GM18909 (cell line): ENCODE measurements around the gene UQCR10.
"Not testable (repeated sequence)": the region's sequence is repeated elsewhere in the genome, so short reads cannot be mapped to it uniquely, and the experiment has no call there.

Experiments used
- ATAC-seq: cut with Tn5 transposase; IDR thresholded peaks from one replicate; pipeline ENCODE4 v1.9.1; 2021; ENCODE audit warnings: mild to moderate bottlenecking; ENCODE audit not compliant: unreplicated experiment, poor library complexity

Gene UQCR10

DNA sequence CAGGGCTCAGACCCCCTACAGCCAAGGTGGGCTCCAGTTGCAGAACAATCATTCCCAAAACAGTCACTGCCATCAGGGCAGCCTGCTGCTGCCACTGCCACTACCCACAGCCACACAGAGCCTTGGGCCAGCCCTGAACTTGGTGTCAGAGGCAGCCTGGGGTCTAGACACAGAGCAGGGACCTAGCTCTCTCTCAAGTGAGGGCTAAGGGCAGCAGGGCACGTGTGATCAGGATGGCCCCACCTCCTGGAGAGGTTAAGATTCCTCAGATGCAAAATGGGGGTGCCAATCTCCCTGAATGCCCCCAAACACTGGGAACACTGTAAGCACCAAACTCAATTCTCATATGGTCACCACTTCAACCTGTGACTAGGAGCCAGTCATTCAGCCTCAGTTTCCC, 31.8 kb upstream of the UQCR10 start:
- no peak for ATAC-seq

DNA sequence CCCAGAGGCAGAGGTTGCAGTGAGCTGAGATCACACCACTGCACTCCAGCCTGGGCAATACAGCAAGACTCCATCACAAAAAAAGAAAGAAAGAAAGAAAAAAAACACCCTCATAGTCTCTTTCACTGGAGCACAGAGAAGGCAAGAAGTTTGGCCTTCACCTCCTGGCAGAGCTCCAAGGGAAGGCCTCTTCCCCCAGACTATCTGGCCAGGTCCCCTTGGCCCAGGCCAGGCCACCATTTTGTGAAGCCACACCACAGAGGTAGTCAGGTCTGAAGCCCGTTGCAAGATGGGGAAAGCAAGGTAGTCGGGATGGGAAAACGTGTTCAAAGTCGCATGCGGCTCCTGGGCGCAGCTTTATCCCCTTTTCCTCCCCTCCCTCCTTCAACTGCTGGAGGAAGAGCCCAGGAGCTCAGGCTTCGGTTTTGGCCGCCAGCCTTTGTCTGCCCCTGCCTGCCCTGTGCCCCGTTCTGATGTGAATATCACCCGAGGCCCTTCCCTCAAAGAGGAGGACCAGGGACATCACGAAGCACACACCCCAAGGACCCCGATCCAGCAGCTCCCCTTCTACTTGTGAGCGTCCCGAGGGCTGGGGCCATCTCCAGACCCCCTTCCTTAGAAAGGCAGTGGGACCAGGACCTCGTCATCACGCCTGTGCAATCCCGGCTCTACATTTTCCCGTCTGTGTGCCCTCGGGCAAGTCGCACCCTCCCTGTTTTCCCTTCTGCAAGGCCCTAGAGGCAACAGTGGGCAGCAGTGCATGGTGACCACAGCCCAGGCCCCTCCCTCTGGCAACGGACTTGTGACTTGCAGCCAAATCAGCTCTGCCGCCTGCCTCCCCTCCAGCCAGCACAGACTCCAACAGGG, 29.7 kb upstream of the UQCR10 start:
- no peak for ATAC-seq

DNA sequence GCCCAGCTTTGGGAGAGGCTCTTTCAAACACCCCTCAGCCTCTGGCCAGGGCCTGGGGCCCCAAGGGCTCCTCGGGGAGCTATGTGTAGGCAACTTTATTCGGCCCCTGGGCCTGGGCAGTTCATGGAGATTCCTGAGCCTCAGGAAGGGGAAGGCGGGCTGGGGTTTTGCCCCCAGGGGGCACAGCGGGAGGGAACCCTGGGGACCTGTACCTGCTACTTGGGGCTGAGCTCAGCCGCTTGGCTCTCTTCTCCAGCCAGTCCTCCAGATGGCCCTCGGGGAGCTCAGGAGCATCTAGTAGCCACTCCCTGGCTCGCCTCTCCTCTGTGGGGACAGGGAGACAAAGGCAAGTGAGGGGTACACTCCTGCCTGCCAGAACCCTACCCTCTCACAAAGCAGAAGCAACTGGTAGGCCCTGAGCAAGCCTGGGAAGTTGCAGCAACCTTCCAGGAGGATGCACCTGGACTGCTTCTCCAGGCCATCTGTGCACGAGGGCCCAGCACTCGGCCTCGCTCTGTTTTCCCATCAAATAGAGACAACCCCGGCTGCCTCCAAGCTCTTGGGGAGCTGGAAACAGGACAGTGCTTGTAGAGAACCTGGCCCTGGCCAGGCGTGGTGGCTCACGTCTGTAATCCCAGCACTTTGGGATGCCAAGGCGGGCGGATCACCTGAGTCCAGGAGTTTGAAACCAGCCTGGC, 28.9 kb upstream of the UQCR10 start:
- ATAC-seq: no peak

DNA sequence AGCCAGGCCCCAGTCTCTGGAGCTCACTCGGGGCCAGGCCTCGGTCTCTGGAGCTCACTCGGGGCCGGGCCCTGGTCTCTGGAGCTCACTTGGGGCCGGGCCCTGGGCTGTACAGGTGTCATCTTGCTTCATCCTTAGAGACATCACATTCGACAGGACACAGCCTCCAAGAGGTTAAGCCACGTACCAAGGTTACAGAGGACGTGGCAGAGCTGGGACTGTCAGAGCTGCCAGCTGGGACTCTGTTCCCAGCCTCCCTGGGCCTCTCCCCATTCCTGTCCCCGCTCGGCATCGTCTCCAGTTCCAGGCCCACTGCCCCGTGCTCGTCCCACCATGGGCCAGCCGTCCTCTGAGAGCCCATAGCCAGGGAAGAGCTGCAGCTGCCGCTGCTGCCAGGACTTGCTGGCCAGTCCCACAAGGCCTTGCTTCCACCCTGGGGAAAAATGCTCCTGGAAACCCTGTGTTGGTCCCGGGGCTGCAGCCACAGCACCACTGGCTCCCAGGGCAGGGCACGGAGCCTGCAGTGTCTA, 27.8 kb upstream of the UQCR10 start:
- no peak for ATAC-seq

DNA sequence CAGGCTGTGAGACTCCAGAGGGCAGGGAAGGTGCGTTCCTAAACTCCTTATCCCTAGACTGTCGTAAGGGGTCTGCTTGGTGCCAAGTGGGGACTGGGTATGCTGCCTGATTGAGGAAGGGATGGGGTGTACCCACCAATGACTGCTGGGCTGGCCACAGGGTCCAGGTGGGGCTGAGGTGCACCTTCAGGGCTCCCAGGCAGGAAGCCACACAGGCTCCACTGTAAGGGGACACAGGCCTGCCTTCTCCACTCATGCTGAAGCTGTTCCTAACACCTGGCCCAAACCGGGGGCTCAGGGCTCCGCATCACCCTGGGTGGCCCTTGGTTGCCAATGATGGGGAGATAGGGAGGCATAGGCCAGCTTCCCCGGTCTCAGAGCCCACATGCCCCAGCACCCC, 27.0 kb upstream of the UQCR10 start:
- no peak for ATAC-seq

DNA sequence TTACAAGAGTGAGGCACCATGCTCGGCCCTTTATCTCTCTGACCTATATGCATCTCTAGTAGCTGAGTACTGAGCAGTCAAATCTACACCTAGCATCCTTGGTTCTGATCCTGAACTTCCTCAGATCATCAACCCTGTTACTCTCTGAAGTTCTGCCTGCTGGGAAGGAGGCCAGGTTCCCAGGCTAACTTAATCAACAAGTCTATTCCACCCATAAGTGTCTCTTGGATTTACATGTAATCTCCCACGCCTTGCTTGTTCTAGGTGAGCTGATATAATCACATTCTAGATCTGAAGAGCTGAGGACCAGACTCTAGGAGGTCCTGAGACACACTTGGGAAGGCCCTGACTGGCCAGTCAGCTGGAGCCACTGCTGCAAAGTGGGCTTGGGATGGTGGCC, 25.2 kb upstream of the UQCR10 start:
- ATAC-seq: no peak

DNA sequence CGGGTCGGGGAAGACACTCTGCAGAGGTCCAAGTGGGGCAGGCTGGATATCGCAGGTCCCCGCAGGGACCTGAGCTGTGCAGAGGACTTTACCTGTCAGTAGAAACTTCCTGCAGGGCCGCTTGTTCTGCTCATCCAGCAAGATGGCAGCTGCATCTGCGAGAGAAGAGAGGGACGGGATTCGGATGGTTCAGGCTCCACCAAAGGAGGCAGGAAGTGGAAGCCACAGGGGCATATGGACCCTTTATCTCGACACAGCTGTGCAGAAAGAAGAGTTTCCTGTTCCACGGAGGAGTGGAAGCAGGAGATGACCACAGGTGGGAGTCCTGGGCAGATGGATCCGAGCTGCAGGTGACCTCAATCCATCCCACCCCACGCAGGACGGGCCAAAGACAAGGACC, 24.8 kb upstream of the UQCR10 start:
- ATAC-seq: no peak

DNA sequence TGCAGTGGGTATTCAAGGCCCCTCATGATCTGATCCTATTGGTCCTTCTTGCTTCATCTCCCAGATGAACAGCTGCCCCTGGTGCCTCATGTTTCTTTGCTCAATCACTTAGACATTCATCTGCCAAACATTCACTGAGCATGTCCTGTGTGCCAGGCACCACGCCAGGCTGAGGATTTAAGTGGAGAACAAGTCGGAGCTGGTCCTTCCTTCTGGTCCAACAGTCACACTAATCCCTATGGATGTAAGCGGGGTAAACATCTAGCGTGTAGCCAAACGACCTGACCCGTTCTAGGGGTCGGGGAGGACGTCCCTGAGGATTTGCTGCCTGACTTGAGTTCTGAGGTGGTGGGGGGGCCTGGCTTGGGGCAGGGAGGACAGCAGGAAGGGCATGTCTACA, 22.3 kb upstream of the UQCR10 start:
- no peak for ATAC-seq

DNA sequence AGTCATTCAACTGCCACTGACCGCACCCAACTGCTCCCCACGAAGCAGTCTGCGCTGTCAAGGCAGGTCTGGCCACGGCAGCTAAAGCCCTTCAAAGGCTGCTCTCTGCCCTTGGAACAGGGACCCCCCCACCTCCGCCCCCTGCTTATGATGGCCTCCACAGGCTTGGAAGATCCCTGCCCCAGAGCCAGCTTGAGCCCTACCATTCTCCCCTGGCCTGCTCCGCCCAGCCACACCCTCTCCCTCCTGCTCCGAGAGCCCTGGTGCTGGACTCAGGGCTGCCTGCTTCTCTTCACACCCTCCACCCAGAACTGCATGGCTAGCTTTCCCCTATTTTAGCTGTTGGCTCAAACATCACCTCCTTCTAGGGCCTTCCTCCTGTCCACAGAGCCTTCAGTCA, 19.3 kb upstream of the UQCR10 start:
- no peak for ATAC-seq

DNA sequence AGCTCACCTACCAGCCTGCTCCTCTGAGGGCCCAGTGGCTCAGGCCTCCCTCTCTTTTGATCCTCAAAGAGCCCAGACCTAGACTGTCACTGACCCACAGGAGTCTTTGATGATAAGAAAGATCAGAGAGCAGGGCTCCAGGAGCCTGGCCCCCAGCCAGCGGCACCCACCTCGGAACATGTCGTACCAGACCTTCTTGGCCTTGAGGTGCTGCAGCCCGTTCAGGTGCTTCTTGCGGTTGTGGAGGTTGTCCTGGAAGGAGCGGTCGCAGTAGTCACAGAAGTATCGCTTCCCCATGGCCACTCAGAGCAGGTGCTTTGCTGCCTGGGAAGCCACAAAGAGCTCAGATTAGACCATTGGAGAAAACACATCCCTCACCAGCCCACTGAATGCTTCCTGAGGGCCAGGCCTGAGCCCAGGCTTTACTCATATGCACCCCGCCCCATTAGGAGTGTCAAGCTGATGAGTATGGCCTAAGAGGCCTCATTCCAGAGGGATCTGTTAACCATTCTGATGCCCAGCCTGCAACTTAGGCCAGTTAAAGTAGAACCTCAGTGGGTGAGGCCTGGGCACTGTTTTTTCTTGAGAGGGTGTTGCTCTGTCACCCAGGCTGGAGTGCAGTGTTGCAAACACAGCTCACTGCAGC, 18.8 kb upstream of the UQCR10 start:
- no peak for ATAC-seq

DNA sequence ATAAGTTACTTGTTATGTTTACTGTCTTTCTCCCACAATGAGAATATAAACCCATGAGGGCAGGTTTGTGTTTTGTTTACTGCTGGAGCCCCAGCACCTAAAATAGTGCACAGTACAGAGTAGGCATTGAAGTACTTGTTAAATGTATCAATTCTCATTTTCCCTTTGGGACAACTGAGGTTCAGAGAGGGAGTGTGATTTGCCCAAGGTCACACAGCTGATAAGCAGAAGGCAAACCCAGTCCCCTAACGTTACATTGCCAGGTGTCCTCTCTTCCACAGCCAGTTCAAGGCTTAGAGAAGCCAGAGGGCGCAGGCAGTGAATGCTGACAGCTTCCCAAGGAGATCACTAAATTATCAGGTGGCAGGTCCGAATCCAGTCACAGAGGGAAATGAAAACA, 17.1 kb upstream of the UQCR10 start:
- ATAC-seq: no peak

DNA sequence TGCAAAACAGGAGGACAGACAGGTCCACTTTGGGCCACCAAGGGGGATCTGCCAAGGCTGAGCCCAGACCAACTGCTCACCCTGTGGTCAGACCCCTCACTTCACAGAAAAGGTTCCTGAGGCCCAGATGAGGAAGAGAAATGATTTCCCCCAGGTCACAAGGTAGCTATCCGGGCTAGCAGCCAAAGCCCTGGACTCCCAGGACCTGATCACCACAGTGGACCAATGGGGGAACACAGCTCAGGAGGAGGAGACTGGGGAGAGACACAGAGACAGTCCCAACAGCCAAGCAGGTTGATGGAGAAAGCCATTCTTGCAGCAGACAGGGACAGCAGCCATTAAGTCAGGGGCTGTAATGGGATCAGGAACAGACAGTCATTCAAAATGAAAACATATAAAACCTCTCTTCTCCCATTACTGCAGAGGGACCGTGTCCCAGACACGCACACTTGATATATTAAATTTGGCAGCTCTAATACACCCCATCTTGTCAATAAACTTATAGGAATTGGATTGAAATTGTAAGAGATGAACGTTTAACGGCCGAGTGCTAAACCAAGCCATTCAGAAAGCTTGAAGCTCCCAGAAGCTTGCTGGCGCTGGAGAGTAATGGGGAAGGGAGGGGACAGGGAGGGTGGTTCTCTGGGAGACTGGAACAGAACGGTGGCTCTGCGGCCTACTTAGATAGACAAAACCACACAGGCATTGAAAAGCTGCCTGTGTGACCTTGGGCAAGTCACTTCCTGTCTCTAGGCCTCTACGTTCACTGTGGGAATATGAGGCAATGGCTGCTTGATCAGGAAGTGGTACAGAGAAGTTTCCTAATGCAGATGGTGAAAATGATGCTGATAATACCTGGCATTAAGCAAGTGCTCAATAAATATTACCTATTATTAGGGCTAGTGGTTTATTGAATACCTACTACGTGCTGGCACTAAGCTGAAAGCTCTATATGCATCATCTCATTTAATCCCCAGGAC, 16.3 kb upstream of the UQCR10 start:
- no peak for ATAC-seq

DNA sequence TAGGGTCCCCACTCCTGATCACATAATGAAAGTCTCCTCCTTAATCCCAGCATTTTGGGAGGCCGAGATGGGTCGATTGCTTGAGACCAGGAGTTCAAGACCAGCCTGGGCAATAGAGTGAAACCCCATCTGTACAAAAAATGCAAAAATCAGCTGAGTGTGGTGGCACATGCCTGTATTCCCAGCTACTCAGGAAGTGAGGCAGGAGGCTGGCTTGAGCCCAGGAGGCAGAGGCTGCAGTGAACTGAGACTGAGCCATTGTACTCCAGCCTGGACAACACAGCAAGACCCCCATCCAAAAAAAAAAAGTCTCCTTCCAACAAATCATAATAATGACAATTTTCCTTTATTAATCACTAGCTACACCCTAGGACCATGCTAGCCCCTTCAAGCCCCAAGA, 15.5 kb upstream of the UQCR10 start:
- no peak for ATAC-seq

DNA sequence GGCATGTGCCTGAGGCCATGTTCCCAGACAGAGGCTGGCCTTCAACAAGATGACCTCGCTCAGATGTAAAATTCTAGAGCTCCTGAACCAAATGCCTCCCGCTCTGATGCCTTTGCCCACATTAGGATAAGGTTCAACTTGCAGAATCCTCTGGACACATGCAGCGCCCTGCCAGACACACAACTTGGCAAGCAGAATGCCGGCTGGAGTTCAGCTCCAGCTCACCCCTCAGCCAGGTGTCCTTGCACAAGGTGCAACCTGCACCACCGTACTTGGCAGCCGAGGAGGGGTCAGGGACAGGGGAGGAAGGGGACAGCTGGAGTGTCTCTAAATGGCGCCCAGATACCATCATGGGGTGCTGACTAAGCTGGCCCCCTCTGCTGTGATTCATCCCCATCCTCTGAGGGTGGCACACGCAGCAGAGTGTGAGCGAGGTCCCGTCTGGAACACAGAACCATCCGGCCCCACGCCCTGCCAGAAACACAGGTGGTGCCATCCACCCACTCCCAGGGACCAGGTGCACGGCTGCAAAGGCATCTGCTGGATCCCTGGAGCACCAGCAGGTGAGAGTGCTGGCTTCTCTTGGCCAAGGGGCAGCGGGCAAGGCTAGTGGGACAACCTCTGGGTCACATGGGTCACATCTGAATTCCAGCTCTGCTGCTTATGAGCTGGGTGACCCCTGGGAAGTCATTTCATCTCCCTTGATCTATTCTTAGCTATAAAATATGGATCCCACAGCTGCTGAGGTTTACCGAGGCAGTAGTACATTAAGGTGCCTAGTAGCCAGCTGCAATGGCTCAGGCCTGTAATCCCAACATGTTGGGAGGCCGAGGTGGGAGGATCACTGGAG, 13.1 kb upstream of the UQCR10 start:
- ATAC-seq: no peak

DNA sequence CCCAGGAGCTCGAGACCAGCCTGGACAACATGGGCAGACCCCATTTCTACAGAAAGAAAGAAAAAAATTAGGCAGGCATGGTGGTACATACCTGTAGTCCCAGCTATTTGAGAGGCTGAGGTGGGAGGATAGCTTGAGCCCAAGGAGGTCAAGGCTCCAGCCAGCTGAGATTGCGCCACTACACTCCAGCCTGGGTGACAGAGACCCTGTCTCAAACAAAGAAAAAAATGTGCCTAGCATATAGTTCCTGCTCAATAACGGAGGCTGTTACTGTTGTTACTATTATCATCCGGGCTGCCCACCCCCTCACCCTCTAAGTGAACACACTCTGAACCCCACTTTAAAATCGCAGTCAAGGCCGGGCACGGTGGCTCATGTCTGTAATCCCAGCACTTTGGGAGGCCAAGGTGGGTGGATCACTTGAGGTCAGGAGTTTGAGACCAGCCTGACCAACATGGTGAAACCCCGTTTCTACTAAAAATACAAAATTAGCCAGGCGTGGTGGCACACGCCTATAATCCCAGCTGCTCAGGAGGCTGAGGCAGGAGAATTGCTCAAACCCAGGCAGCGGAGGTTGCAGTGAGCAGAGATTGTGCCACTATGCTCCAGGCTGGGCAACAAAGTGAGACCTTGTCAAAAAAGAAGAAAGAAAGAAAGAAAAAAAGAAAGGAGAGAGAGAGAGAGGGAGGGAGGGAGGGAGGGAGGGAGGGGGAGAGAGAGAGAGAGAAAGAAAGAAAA, 12.3 kb upstream of the UQCR10 start:
- not testable (repeated sequence) for ATAC-seq

DNA sequence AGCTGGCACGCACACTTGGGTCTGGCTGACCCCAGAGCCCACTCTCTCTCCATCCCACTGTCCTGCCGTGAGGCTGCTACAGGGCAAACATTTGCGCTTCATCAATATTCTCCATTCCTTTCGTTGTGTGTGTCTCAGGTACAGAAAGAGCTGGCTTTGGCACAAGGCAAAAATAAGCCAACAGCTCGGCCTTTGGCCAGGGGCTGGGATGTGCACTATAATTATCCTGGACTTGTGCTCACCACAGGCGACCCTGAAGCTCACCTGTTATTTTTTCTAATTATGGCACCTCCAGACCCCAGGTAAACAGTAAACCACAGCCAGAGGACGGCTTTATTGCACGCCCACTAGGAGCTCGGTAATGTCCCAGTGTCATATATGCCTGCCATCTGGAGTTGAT, 11.3 kb upstream of the UQCR10 start:
- ATAC-seq: no peak

DNA sequence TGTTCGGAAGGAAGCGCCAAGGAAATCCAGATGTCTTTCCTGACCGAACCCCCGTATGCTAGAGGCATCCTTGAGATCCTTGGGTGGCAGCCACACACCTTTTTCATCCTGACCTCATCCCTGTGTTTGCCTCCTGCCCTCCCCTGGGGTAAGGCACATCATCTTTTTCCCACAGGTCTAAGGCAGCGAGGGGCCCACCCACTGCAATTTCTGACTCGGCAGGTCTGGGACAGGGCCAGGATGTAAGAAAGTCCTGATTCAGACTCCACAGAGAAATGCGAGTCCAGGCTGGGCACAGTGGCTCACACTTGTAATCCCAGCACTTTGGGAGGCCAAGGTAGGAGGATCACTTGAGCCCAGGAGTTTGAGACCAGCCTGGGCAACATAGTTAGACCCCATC, 10.8 kb upstream of the UQCR10 start:
- no peak for ATAC-seq

DNA sequence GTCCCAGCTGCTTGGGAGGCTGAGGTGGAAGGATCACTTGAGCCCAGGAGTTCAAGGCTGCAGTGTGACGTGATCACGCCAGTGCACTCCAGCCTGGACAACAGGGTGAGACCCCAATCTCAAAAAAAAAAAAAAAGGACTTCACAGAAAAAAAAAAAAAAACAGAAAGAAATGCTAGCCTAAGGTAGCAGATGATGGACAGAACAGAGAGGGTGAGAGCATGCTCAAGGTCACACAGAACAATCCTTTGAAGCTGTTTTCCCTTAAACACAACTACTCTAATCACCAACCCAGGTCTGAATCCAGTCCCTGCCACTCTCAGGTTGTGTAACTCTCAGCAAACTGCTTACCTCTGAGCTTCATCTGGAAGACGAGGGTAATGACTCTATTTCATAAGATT, 10.1 kb upstream of the UQCR10 start:
- no peak for ATAC-seq
